H1 (cell line): ENCODE results near the gene BEND4. TPM values are rescaled to one million over a fixed set of nuclear protein-coding genes. Genes with fewer than 3 reads are reported as not detected.

ENCODE experiments used
- CTCF ChIA-PET: fragments of 300-600 bp; sonication (Branson Sonifier 250); formaldehyde crosslinking; loops from one replicate; lab custom pipeline; 2021; ENCODE audit not compliant: partially characterized antibody; lab: Charles Lee
- POLR2A ChIA-PET: fragments of 300-600 bp; sonication (Branson Sonifier 250); formaldehyde crosslinking; loops from one replicate; lab custom pipeline; 2021; ENCODE audit warnings: inconsistent platforms; ENCODE audit not compliant: partially characterized antibody; lab: Charles Lee
- DNase-seq, 2 experiments: peaks; one replicate each; pipeline versions ENCODE4 v3.0.0 to v3.0.0-alpha.2; 2010 to 2022; ENCODE audit warnings: low spot score in 2 of 2, low read depth in 1 of 2, mixed read lengths in 1 of 2
- FAIRE-seq: peaks from 2 replicates; lab custom pipeline; 2011; peaks lifted over from hg19 to GRCh38; lab: Jason Lieb, UNC
- H2AFZ ChIP-seq: 2 replicates; pipeline ENCODE4 v1.8.1; 2012; ENCODE audit warnings: low read length, inconsistent platforms
- H2AK5ac ChIP-seq: 2 replicates; pipeline ENCODE4 v1.6.1; 2013; ENCODE audit warnings: low read depth, low read length
- H2BK120ac ChIP-seq: replicated peaks from 2 replicates; pipeline ENCODE3; 2013; ENCODE audit warnings: low read depth, low read length, inconsistent platforms
- H2BK12ac ChIP-seq: 2 replicates; pipeline ENCODE4 v1.6.1; 2013; ENCODE audit warnings: low read depth, low read length
- H2BK15ac ChIP-seq: 2 replicates; pipeline ENCODE4 v1.6.1; 2013; ENCODE audit warnings: low read length
- H2BK20ac ChIP-seq: 2 replicates; pipeline ENCODE4 v1.6.1; 2013; ENCODE audit warnings: low read length
- H2BK5ac ChIP-seq: 2 replicates; pipeline ENCODE4 v1.6.1; 2013; ENCODE audit warnings: low read depth, low read length
- H3K14ac ChIP-seq: 2 replicates; pipeline ENCODE4 v1.6.1; 2013; ENCODE audit warnings: inconsistent platforms; ENCODE audit not compliant: insufficient read length
- H3K18ac ChIP-seq: 2 replicates; pipeline ENCODE4 v1.6.1; 2013; ENCODE audit warnings: low read length; ENCODE audit errors: extremely low read depth
- H3K23ac ChIP-seq: 2 replicates; pipeline ENCODE4 v1.6.1; 2013; ENCODE audit warnings: inconsistent platforms; ENCODE audit not compliant: insufficient read length
- H3K23me2 ChIP-seq: 2 replicates; pipeline ENCODE4 v1.6.1; 2013; ENCODE audit warnings: low read depth, low read length
- H3K27ac ChIP-seq: 2 replicates; pipeline ENCODE4 v1.6.1; 2011; ENCODE audit warnings: low read depth, low read length, inconsistent platforms
- H3K27me3 ChIP-seq, 4 experiments: replicated peaks in 1 of 4; 1 replicate in 1 of 4; 2 replicates in 3 of 4; pipeline versions ENCODE4 v1.6.1 to v1.8.1; 2011 to 2013; ENCODE audit warnings: low read length in 3 of 4, mild to moderate bottlenecking in 3 of 4, inconsistent platforms in 2 of 4, mixed read lengths in 2 of 4, moderate library complexity in 1 of 4; ENCODE audit not compliant: control insufficient read depth in 3 of 4, insufficient read depth in 3 of 4; ENCODE audit errors: extremely low read depth in 1 of 4
- H3K36me3 ChIP-seq, 4 experiments: 2 replicates each; pipeline versions ENCODE4 v1.6.1 to v1.8.1; 2011 to 2013; ENCODE audit warnings: mild to moderate bottlenecking in 4 of 4, low read length in 3 of 4, moderate library complexity in 2 of 4, control low read depth in 1 of 4, inconsistent platforms in 1 of 4; ENCODE audit not compliant: insufficient read depth in 4 of 4, control insufficient read depth in 2 of 4
- H3K4ac ChIP-seq: replicated peaks from 2 replicates; pipeline ENCODE3; 2013; ENCODE audit warnings: low read length, low read depth, mixed read lengths, inconsistent platforms; ENCODE audit not compliant: insufficient read length
- H3K4me1 ChIP-seq, 4 experiments: replicated peaks in 1 of 4; 1 replicate in 1 of 4; 2 replicates in 3 of 4; pipeline versions ENCODE4 v1.6.1 to v1.8.1; 2011 to 2013; ENCODE audit warnings: low read length in 3 of 4, inconsistent platforms in 2 of 4, mixed read lengths in 1 of 4; ENCODE audit not compliant: insufficient read depth in 4 of 4, control insufficient read depth in 3 of 4
- H3K4me2 ChIP-seq, 2 experiments: 2 replicates each; pipeline versions ENCODE4 v1.6.1 to v1.8.1; 2011 to 2013; ENCODE audit warnings: low read depth in 2 of 2, low read length in 2 of 2, control low read depth in 1 of 2, inconsistent platforms in 1 of 2, mild to moderate bottlenecking in 1 of 2; ENCODE audit not compliant: insufficient read depth in 1 of 2
- H3K4me3 ChIP-seq, 4 experiments: fragments of 200-600, 300-600 bp in 1 of 4; sonication (generic), shearing (Covaris generic), sonication (Bioruptor Twin) in 1 of 4; 2 replicates each; pipeline versions ENCODE4 v1.5.1 to v1.8.1; 2011 to 2016; ENCODE audit warnings: low read length in 4 of 4, low read depth in 3 of 4, control low read depth in 2 of 4, inconsistent platforms in 2 of 4, mild to moderate bottlenecking in 2 of 4, mixed read lengths in 1 of 4, moderate library complexity in 1 of 4; ENCODE audit not compliant: insufficient read depth in 2 of 4; ENCODE audit errors: extremely low read depth in 1 of 4
- H3K56ac ChIP-seq: replicated peaks from 2 replicates; pipeline ENCODE3; 2013; ENCODE audit warnings: low read depth, mild to moderate bottlenecking, mixed read lengths, low read length, inconsistent platforms; ENCODE audit not compliant: insufficient read length
- H3K79me1 ChIP-seq: 2 replicates; pipeline ENCODE4 v1.6.1; 2013; ENCODE audit warnings: low read depth, low read length, control low read depth
- H3K79me2 ChIP-seq, 2 experiments: 2 replicates each; pipeline versions ENCODE4 v1.6.1 to v1.8.1; 2012 to 2013; ENCODE audit warnings: low read length in 2 of 2, mild to moderate bottlenecking in 2 of 2, inconsistent platforms in 1 of 2; ENCODE audit not compliant: insufficient read depth in 2 of 2, control insufficient read depth in 1 of 2
- H3K9ac ChIP-seq, 4 experiments: replicated peaks in 1 of 4; 1 replicate in 1 of 4; 2 replicates in 3 of 4; pipeline versions ENCODE4 v1.6.1 to v1.8.1; 2011 to 2013; ENCODE audit warnings: low read depth in 3 of 4, low read length in 3 of 4, control low read depth in 2 of 4, mild to moderate bottlenecking in 2 of 4, moderate library complexity in 2 of 4, inconsistent platforms in 1 of 4; ENCODE audit errors: extremely low read depth in 1 of 4
- H3K9me3 ChIP-seq, 2 experiments: 2 replicates each; pipeline versions ENCODE4 v1.6.1 to v1.8.1; 2012 to 2013; ENCODE audit warnings: mild to moderate bottlenecking in 2 of 2, moderate library complexity in 2 of 2, control low read depth in 1 of 2, inconsistent platforms in 1 of 2, low read depth in 1 of 2, low read length in 1 of 2, mixed read lengths in 1 of 2; ENCODE audit not compliant: insufficient read depth in 2 of 2
- H4K20me1 ChIP-seq, 2 experiments: replicated peaks in 1 of 2; 2 replicates each; pipeline versions ENCODE3 to v1.8.1; 2011 to 2013; ENCODE audit warnings: inconsistent platforms in 2 of 2, low read length in 2 of 2, mild to moderate bottlenecking in 1 of 2; ENCODE audit not compliant: insufficient read depth in 2 of 2, control insufficient read depth in 1 of 2
- H4K5ac ChIP-seq: 2 replicates; pipeline ENCODE4 v1.6.1; 2013; ENCODE audit warnings: low read length, low read depth, mixed read lengths, inconsistent platforms; ENCODE audit not compliant: insufficient read length
- H4K8ac ChIP-seq: 2 replicates; pipeline ENCODE4 v1.8.0; 2013; ENCODE audit warnings: mild to moderate bottlenecking, moderate library complexity, low read length, inconsistent platforms; ENCODE audit not compliant: insufficient read depth; ENCODE audit errors: extremely low read depth
- H4K91ac ChIP-seq: replicated peaks from 2 replicates; pipeline ENCODE3; 2013; ENCODE audit warnings: low read length, mixed read lengths, inconsistent platforms; ENCODE audit not compliant: insufficient read length
- ASH2L ChIP-seq: fragments of 200-600, 300-600 bp; sonication (generic); IDR thresholded peaks from one replicate; pipeline ENCODE4 v1.7.1; 2017; ENCODE audit warnings: low read length
- BCL11A ChIP-seq, 2 experiments: IDR thresholded peaks; one replicate each; pipeline ENCODE4 v1.6.1; 2011; ENCODE audit warnings: low read depth in 2 of 2, low read length in 2 of 2, mild to moderate bottlenecking in 2 of 2
- CEBPB ChIP-seq: IDR thresholded peaks from 2 replicates; pipeline ENCODE4 v1.6.1; 2012; ENCODE audit warnings: low read depth, low read length
- JUND ChIP-seq: IDR thresholded peaks from 2 replicates; pipeline ENCODE4 v1.6.1; 2011; ENCODE audit warnings: mild to moderate bottlenecking, improper control_type of control experiment, low read length
- KDM1A ChIP-seq: fragments of 200-600, 300-600 bp; sonication (generic); IDR thresholded peaks from 2 replicates; pipeline ENCODE4 v1.7.1; 2016; ENCODE audit warnings: mild to moderate bottlenecking, low read length, borderline replicate concordance
- TAF1 ChIP-seq: IDR thresholded peaks from 2 replicates; pipeline ENCODE4 v1.6.1; 2011; ENCODE audit warnings: mild to moderate bottlenecking, low read depth, low read length
- TBP ChIP-seq: IDR thresholded peaks from 2 replicates; pipeline ENCODE4 v1.6.1; 2011; ENCODE audit warnings: low read depth, low read length, improper control_type of control experiment
- YY1 ChIP-seq: IDR thresholded peaks from 2 replicates; pipeline ENCODE4 v1.6.1; 2011; ENCODE audit warnings: low read depth, mild to moderate bottlenecking, low read length
- WGBS, 2 experiments: shearing (Covaris generic) in 1 of 2; methylation state at CpG; one replicate each; pipeline versions ENCODE4 v1.1.6 to v1.1.7; 2013 to 2015; ENCODE audit warnings: low lambda C conversion rate in 2 of 2, mixed read lengths in 2 of 2, inconsistent platforms in 1 of 2, low coverage in 1 of 2, missing lambda C conversion rate in 1 of 2; ENCODE audit not compliant: insufficient replicate concordance in 2 of 2, insufficient coverage in 1 of 2, insufficient read length in 1 of 2; ENCODE audit errors: extremely low coverage in 1 of 2, missing lambda C conversion rate in 1 of 2; 5-methylcytosine and 5-hydroxymethylcytosine counted together
- long read RNA-seq, 2 experiments: library from RNA in 1 of 2; library from capped mRNA in 1 of 2; stranded (forward); transcript quantifications; one replicate each; pipeline ENCODE4 v2.0.0, GENCODE V29; 2021; ENCODE audit warnings: inconsistent platforms in 1 of 2
- polyA minus RNA-seq, 3 experiments: library from RNA; depleted of rRNA, polyadenylated mRNA; stranded (reverse); fragments of >200 nt; gene quantifications; 1 replicate in 2 of 3; 2 replicates in 1 of 3; pipeline ENCODE4 v1.2.3, GENCODE V29; 2011
- polyA plus RNA-seq, 7 experiments: library from polyadenylated mRNA; depleted of rRNA in 3 of 7; stranded (reverse) in 5 of 7; unstranded in 2 of 7; fragments of >200 nt in 5 of 7; fragments of 200-250 nt in 2 of 7; gene quantifications; 1 replicate in 5 of 7; 2 replicates in 1 of 7; 4 replicates in 1 of 7; pipeline versions ENCODE4 v1.2.1 to v1.2.3, GENCODE V29; 2011 to 2013; ENCODE audit warnings: missing spikeins in 2 of 7, mixed read lengths in 2 of 7
- total RNA-seq: library from RNA; stranded (reverse); fragmentation: NEBNext Ultra II Directional; extraction: Animal tissue kit (Norgen Biotek cat#: 25700); gene quantifications from 2 replicates; pipeline ENCODE4 v1.2.1, GENCODE V29; 2021

BEND4 gene
- total RNA-seq (42.9 and 45.4 TPM in 2 replicates), polyA plus RNA-seq (2011; rRNA removed) (10.0 and 12.2 TPM in 2 replicates), polyA minus RNA-seq (2011; rRNA and poly(A)+ RNA removed) (40.7 and 44.5 TPM in 2 replicates)
- 13.4 TPM for polyA plus RNA-seq (2011; cell fraction: cytosol; rRNA removed)
- polyA plus RNA-seq (2011; cell fraction: nucleus; rRNA removed): 8.6 TPM
- polyA plus RNA-seq (2012, experiment 1 of 2): 9.4 to 16.3 TPM (median 14.6 TPM) in 4 replicates
- 1.2 TPM for polyA plus RNA-seq (2012, experiment 2 of 2)
- 14.4 TPM for polyA plus RNA-seq (2013, experiment 1 of 2)
- 14.2 TPM for polyA plus RNA-seq (2013, experiment 2 of 2)
- polyA minus RNA-seq (2011; cell fraction: cytosol; rRNA and poly(A)+ RNA removed): 24.5 TPM
- polyA minus RNA-seq (2011; cell fraction: nucleus; rRNA and poly(A)+ RNA removed): 30.7 TPM
- long read RNA-seq, experiment 1, partial matches to known transcripts: 4 of 24 reads
- long read RNA-seq, experiment 1, other reads (novel, unspliced or antisense): 20 of 24 reads
- long read RNA-seq, experiment 2, partial matches to known transcripts: 0 of 3 reads
- long read RNA-seq, experiment 2, other reads (novel, unspliced or antisense): 3 of 3 reads

- no peak within 1 kb of the TSS for H3K14ac ChIP-seq
- ChIA-PET POLR2A (interaction anchor here (0.9 to 1.2 kb wide), 3 partner anchors 9 to 195 kb away, joined by 3 to 5 read pairs (median 4); no protein-coding TSS in a partner anchor), CTCF (interaction anchor here (1.0 to 1.1 kb wide), 2 partner anchors 127 to 146 kb away, joined by 3 read pairs; no protein-coding TSS in a partner anchor)
- no peaks in the 10 kb centered on the region for H3K9me3 ChIP-seq
- peak within 1 kb of the TSS; percentile 48 for H3K56ac ChIP-seq
- H2BK12ac ChIP-seq: no peak within 1 kb of the TSS
- 0 out of 2 replicates have a peak within 1 kb of the TSS, but pooled peaks have one; percentile 47 for H2BK15ac ChIP-seq
- peaks cover 0 to 22% (median 16%) of the 10 kb centered on the region in 4 experiments; a peak in 6 of 7 replicates for H3K27me3 ChIP-seq
- H4K8ac ChIP-seq: peak within 1 kb of the TSS; percentile 74; the same call in 1 of the 2 replicates
- peaks cover 0 to 32% of the 10 kb centered on the region in 2 experiments; a peak in 2 of 4 replicates for H3K79me2 ChIP-seq
- no peak within 1 kb of the TSS for H3K27ac ChIP-seq
- no peak within 1 kb of the TSS for H2AFZ ChIP-seq
- no peak within 1 kb of the TSS for H2BK20ac ChIP-seq
- no peak within 1 kb of the TSS for H3K23ac ChIP-seq
- H3K36me3 ChIP-seq: no peaks in the 10 kb centered on the region
- H3K9ac ChIP-seq: peak within 1 kb of the TSS in 3 of 4 experiments; percentile 29 to 65 (median 54); a peak in 4 of 7 replicates
- no peak within 1 kb of the TSS for H3K4ac ChIP-seq
- no peak within 1 kb of the TSS for H2BK120ac ChIP-seq
- peak within 1 kb of the TSS; percentile 56 to 66 (median 66) for H3K4me3 ChIP-seq
- no peak within 1 kb of the TSS for H2AK5ac ChIP-seq
- peaks cover 18% of the 10 kb centered on the region; the same call in 1 of the 2 replicates for H3K23me2 ChIP-seq
- FAIRE-seq (peak; percentile 69), DNase-seq (peak in 1 of 2 experiments; percentile 55)
- H3K4me1 ChIP-seq: peaks cover 0 to 9% (median 1%) of the 10 kb centered on the region in 4 experiments; a peak in 4 of 7 replicates
- H3K4me2 ChIP-seq: peak within 1 kb of the TSS; percentile 76 to 84
- peaks cover 4 to 6% of the 10 kb centered on the region in 2 experiments for H4K20me1 ChIP-seq
- H4K5ac ChIP-seq: peak within 1 kb of the TSS; percentile 55
- peak within 1 kb of the TSS; percentile 68; the same call in 1 of the 2 replicates for H3K18ac ChIP-seq
- H4K91ac ChIP-seq: no peak within 1 kb of the TSS
- H2BK5ac ChIP-seq: no peak within 1 kb of the TSS; the same call in 1 of the 2 replicates
- 0 out of 2 replicates have a peak, but pooled peaks cover 4% of the 10 kb centered on the region for H3K79me1 ChIP-seq
- WGBS, 2 experiments: 20% methylated on average over 42 of the region's 49 CpGs; no CpG with 5 or more reads in 1 of the 2 experiments
- TF ChIP-seq YY1 (0 out of 2 replicates have a peak, but pooled peaks have one; percentile 18), TAF1 (0 out of 2 replicates have a peak, but pooled peaks have one; percentile 25), ASH2L (no peak), KDM1A (peak; percentile 95), JUND (no peak), BCL11A (IDR thresholded peaks at IDR 0.05; ENCODE audit: low read depth in 2 of 2, low read length in 2 of 2) (no peak), CEBPB (no peak), TBP (no peak; the same call in 1 of the 2 replicates)
Measured at GRCh38 chr4:42152507-42153504, at the start of gene BEND4. BEND4 (minus strand) TSS chr4:42152655; CDS start chr4:42152143, 512 bp downstream.
